GM10847 (cell line): ENCODE measurements around the gene CXXC1.

Experiments used
- POLR2A ChIP-seq: IDR thresholded peaks from 2 replicates; pipeline ENCODE4 v1.6.1; 2011; ENCODE audit not compliant: insufficient read length; ENCODE audit errors: extremely low read depth

The CXXC1 gene

DNA sequence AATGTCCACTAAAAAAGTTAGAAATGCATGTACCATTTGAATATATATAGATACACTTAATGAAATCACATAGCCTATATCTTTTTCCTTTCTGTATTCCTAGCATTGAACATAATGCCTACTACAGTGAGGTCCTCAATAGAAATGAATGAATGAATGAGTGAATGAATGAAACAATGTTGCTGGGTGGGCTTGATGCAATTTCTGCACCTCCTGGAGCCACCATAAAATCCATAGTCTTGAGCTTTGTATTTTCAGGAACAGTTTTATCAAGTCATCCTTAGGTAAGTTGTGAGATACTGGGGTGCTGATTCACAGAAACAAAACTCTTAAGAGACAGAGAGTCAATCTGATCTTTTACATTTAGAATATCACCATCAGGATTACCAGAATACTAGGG, 24.5 kb downstream of the CXXC1 start:
- TF ChIP-seq POLR2A, result no peak

- no peak for TF ChIP-seq POLR2A
Measured at GRCh38 chr18:50250935-50251334, 36.6 kb downstream of the CXXC1 start.

DNA sequence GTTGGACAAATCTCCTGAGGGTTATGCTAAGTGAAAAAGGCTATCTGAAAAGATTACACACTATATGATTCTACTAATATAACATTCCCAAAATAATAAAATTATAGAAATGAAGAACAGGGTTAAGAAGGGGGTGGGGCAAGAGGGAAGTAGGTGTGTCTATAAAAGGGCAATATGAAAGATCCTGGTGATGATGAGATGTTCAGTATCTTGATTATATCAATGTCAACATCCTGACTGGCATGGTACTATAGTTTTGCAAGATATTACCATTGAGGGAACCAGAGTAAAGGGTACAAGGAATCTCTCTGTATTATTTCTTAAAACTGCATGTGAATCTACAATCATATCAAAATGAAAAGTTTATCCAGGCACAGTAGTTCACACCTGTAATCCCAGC, 37.9 kb downstream of the CXXC1 start:
- no peak for TF ChIP-seq POLR2A

GRCh38 chr18:50247561-50247960, 39.9 kb downstream of the CXXC1 start:
- TF ChIP-seq POLR2A, result no peak

DNA sequence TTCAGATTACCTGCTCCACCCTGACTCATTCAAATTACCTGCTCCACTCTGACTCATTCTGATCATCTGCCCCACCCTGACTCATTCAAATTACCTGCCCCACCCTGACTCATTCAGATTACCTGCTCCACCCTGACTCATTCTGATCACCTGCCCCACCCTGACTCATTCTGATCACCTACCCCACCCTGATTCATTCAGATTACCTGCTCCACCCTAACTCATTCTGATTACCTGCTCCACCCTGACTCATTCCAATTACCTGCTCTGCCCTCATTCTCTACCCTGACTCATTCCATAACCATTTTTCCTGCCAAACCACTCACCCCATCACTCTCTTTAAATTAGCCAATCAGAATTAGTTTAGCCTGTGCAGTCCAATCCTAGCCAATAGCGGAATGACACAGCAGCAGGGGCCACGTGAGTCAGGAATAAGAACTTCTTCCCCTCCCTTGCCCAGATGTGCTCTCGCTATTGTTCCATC, 47.4 kb downstream of the CXXC1 start:
- TF ChIP-seq POLR2A, result no peak

DNA sequence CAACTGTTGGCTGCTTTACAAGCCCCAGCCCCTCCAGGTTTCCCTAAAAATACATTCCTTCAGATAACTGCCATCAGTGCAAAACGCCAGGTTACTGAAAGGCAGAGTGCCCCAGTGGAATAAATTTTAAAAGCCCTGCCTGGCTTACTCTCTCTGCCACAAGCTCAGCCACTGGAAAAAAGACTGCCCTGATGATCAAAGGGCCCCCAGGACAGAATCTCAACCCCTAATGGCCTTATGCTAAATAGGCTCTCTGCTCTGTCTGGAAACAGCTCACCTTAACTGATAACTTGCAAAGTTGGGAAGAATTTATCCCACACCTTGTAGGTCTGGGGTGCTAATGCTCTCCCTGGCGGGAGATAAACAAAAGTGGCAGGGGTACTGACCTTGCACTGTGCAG, 55.1 kb downstream of the CXXC1 start:
- no peak for TF ChIP-seq POLR2A
